Panc1 (cell line): Measurements from ENCODE around the gene LIPT2. TPM values are rescaled to one million over a fixed set of nuclear protein-coding genes. Genes with fewer than 3 reads are reported as not detected.

Experiments used
- total RNA-seq: library from RNA; stranded (reverse); gene quantifications from one replicate; pipeline ENCODE4 v1.2.1, GENCODE V29; 2021; ENCODE audit not compliant: unreplicated experiment

LIPT2 gene
- total RNA-seq, 1 experiment from 2014 or later, result 6.2 TPM

Other genes starting within 250 kb of the LIPT2 start
- 1.3 TPM for gene P4HA3, start 182.1 kb downstream of the LIPT2 start, total RNA-seq
- gene PGM2L1, start 95.3 kb downstream of the LIPT2 start, total RNA-seq, result 33.1 TPM
- 0.15 TPM for gene KCNE3, start 26.2 kb downstream of the LIPT2 start, total RNA-seq
- gene POLD3, start 98.9 kb upstream of the LIPT2 start, total RNA-seq, result 31.7 TPM
- gene CHRDL2, start 237.7 kb upstream of the LIPT2 start, total RNA-seq, result 0.15 TPM